HG02852 (cell line): ENCODE results near the gene APCDD1L.

Source experiments
- ATAC-seq: cut with Tn5 transposase; IDR thresholded peaks from one replicate; pipeline ENCODE4 v1.9.1; 2021; ENCODE audit warnings: mild to moderate bottlenecking, moderate library complexity; ENCODE audit not compliant: unreplicated experiment

The APCDD1L gene

GRCh38 chr20:58515233-58516212 is at the start of gene APCDD1L:
Gene APCDD1L (minus strand): TSS chr20:58515399. CDS start chr20:58514707, 692 bp downstream.
- ATAC-seq: no peak

DNA sequence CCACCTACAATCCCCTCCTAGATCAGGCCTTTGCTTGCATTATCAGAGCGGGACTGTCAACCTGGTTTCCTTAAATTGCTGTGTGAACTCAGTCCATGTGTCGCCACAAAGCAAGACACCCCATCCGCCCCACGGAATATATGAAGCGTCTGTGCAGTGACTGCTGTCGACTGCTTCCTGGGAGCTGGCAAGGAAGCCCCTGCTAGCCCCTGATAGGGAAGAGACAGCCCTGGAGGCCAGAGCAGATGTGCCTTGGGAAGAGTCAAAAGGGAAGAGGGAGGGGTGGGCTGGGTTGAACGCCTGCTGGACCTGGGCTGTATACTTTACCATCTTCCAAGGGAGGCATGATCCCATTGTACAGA is 44.1 kb upstream of the APCDD1L start:
- no peak for ATAC-seq

- ATAC-seq: no peak
Observed at GRCh38 chr20:58558486-58559367, 43.5 kb upstream of the APCDD1L start.

DNA sequence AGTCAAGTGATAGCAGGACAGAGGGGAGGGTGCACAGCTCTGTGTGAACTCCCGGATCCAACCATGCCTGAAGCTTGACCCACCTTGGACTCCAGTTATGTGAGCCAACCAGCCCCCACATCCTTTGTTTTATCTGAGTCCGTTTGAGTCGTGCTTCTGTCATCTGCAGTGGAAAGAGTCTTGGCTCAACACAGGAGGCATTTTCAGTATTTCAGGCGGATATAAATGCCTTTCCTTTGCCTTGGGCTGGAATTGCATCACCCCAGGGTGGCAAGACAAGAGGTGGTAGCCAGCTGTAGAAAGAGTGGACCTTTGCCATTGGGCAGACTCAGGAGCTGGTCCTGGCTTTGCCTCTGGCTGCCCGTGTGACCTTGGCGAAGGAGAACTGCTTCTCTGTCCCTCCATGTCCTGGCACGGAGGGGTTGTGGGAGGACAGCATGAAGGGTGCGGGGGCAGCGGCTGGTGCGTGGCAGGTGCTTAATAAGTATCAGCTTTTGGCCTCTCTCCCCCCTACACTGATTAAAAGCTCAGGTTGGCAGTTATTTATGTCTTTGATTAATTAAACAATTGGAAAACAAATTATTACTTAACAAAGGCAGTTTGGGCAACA is 42.6 kb upstream of the APCDD1L start:
- no peak for ATAC-seq

DNA sequence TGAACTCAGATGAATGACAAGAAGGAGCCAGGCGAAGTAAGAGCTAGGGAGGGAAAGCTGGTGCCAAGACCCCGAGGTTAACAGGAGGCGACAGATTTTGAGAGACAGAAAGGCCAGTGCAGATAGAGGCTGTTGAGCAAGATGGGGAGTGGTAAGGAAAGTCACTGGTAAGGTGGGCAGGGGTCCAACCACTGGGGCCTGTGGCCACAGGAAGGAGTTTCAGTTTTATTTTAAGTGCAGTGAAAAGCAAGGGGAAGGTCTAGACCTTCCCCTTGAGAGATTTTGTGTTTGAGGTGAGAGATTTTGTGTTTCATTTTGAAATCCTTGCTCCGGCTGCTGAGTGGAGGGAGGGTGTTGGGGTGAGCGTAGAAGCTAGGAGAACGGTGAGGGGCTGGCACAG is 41.8 kb upstream of the APCDD1L start:
- no peak for ATAC-seq

DNA sequence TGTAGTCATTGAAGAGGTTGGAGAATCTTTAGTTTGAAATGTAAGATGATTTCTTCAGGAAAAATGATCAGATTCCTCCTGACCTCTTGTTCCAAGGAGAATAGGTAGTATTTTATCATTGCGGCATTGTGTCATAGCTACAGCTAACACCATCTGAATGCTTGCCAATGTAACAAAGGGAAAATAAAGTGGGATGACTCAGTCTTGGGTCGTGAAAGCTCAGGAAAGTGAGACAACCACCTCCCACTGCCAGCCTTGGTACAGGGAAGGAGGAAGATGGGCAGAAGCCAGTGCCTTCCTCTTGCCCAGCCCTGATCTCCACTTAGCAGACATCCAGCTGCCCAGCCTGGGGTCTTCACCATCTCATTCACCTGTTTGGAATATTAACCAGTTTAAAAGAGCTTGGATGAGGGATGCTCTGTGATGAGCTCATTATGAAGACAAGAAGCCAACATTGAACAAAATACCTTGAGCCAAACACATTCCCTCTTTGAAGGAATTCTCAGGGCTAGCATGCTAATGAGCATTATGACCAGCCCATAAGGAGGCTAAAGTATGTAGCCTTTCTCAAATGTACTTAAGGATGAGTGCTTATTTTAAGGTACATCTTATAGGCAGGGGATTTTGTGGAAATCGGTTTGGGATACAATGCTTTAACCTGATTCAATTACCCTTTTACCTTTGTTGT is 40.0 kb upstream of the APCDD1L start:
- ATAC-seq: no peak

DNA sequence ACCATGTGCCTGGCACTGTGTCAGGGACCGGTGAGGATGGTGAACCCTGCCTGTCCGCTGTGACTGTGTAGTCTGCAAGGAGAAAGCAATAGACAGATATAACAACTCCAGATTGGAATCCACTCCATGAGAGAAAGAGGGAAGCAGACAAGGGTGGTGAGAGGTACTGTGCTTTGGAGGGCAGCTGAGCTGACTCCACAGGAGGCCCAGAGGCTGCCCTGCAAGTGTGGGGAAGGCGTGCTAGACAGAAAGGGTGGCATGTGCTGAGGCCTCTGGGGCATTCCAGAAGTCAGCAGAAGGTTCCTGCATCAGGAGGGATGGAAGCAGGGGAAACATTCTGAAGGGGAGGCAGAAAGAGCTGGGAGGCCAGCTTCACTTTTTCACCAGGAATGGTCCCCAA is 39.3 kb upstream of the APCDD1L start:
- ATAC-seq: no peak

GRCh38 chr20:58553841-58554240 is 38.6 kb upstream of the APCDD1L start:
- ATAC-seq: no peak

DNA sequence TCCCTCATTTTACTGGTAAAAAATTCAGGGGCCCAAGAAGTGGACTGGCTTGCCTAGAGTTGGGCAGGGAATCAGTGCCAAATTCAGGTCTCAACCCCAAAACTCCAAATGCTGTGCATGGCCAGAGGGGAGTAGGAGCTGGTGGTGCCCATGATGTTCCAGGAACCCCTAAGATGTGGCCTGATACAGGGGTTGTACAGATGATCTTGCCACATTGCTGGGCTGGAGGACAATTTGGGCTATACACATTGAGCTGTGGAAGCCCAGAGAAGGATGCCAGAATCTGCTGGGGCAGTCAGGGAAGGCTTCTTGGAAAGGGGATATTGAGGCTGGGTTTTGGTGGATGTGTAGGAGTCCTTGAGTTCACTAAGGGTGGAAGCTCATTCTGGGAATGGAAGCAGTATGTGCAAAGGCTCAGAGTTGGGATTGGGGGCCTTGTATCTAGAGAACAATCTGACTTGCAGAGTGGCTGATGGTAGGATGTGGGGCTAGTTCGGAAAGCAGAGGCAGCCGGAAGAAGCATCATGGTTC is 38.0 kb upstream of the APCDD1L start:
- ATAC-seq: no peak

- ATAC-seq: no peak
Observed at GRCh38 chr20:58552366-58552934, 37.3 kb upstream of the APCDD1L start.

DNA sequence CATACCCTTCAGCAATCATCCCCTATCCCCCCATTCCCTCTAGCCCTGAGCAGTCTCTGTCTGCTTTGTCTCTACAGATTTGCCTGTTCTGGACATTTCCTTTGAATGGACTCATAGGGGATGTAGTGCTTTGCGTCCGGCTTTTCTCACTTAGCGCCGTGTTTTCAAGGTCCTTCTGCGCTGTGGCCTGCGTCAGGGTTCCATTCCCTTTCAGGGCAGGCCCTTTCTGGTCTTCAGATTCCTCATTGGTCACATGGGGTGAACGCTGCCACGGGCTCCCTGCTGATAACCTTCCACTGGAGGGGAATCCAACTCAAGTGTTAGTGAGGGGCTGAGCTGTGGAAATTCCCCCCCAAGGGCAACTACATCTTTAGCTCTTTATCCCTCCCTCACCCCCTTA is 36.4 kb upstream of the APCDD1L start:
- no peak for ATAC-seq

- no peak for ATAC-seq
Observed at GRCh38 chr20:58550275-58551059, 35.3 kb upstream of the APCDD1L start.

- ATAC-seq: no peak
Observed at GRCh38 chr20:58549231-58550209, 34.3 kb upstream of the APCDD1L start.

DNA sequence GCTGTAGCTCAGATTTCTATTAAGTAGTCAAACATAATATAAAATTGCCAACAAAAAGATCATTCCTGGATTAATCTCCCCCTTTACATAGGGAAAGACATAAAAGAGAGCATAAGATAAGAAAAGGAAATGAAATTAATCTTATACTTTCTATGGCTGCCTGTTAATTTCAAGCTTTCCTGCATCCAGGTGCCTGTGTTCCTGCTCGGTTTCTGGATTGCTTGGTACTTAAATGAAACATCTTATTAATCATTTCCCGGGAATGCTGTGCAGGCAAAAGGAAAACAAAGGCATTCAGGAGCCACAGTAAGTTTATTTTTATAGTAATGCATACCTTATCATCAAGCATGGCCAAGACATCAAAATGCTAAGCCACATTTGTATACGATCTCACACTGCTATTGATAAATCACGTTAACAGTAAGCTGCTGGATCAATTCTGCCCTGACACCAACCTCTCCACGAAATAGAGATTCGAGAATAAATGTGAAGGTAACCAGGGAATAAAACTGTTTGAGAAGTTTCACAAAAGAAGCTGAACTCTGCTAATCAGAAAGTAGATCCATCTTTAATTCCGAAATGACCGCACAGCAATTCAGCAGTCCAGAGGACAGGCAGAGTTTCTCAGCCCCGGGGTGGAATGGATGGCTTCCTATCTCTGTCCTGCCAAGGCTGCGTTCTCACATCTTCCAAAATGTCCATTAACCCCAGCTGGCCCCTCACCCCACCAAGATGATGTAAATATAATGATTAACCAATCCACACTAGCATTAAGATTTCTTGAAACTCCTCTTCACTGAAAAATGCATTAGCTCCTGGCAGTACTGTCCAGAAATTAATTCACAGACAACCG is 32.6 kb upstream of the APCDD1L start:
- no peak for ATAC-seq

DNA sequence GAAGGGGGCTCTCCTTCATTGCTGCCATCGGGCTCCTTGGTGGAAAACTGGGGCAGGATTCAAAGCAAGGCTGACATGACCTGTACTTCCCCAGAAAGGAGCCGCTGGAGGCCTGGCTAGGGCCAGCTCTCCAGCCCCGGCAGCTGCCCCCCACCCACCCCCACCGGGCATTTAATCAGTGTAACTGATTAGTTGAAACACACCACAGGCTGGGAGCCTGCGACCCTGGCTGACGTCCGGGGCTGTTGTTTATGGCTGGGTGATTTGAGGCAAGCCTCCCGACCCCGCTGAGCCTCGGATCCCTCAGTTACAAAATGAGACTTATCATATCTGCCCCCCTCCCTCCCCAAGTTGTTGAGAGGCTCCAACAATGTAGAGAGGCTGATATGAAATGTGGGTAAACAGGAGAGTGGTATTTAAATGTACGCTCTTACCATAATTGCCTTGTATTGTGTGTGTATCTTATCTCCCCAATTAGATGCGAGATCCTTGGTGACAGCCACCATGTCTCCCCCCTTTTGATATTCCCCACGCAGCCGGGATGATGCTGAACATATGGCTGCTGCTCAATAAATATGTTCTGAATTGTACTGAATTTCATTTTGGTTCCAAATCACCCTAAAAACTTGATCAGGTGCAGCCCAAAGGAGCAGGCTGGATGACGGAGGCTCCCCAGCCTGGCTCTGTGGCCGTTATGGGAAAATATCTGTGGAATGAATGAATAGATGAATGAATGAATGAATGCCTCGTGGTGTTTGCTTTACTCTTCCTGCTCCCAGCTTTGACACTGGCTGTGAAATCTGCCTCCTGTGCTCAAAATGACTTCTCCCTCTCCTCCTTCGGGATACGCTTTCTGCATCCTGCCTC is 31.8 kb upstream of the APCDD1L start:
- ATAC-seq: no peak

DNA sequence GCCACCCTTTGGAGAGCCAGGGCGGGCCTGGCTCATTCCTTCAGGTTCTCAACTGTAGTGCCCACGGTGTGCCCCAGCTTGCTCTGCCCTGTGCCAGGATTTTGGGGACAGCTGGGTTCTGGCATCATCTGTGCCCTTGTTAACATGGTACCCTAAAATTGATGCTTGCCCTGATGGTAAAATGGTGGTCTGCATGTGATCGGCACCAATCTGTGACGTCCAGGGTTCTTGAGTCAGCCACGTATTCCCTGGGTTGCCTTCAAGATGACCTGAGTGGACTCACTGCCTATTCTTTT is 31.2 kb upstream of the APCDD1L start:
- no peak for ATAC-seq
